WI38 (cell line): ENCODE results near the gene ARHGAP8.
A peak's percentile ranks its signal among the peaks of the same experiment; 100 is the strongest.

Source experiments
- H3K4me3 ChIP-seq: 2 replicates; pipeline ENCODE4 v1.5.1; 2011; ENCODE audit warnings: low read depth, mild to moderate bottlenecking, control low read depth, low read length
- CTCF ChIP-seq: IDR thresholded peaks from 2 replicates; pipeline ENCODE4 v1.5.1; 2012; ENCODE audit warnings: low read depth, mild to moderate bottlenecking, control low read depth, low read length

Gene ARHGAP8

GRCh38 chr22:44726439-44726838 is 25.9 kb upstream of the ARHGAP8 start:
- H3K4me3 ChIP-seq = no peak overlapping the region
- no peak for TF ChIP-seq CTCF

GRCh38 chr22:44727148-44727547 is 25.2 kb upstream of the ARHGAP8 start:
- TF ChIP-seq CTCF = no peak
- H3K4me3 ChIP-seq = no peak overlapping the region

- TF ChIP-seq CTCF = no peak
- no peak overlapping the region for H3K4me3 ChIP-seq
Observed at GRCh38 chr22:44727709-44728108, 24.7 kb upstream of the ARHGAP8 start.

GRCh38 chr22:44728761-44729324 is 23.5 kb upstream of the ARHGAP8 start:
- no peak for TF ChIP-seq CTCF
- no peak overlapping the region for H3K4me3 ChIP-seq

GRCh38 chr22:44729391-44730021 is 22.9 kb upstream of the ARHGAP8 start:
- H3K4me3 ChIP-seq = no peak overlapping the region
- peak; percentile 35; the same call in 1 of the 2 replicates for TF ChIP-seq CTCF

- H3K4me3 ChIP-seq = no peak overlapping the region
- no peak for TF ChIP-seq CTCF
Observed at GRCh38 chr22:44730022-44730393, 22.4 kb upstream of the ARHGAP8 start.

- no peak for TF ChIP-seq CTCF
- H3K4me3 ChIP-seq = no peak overlapping the region
Observed at GRCh38 chr22:44730490-44731356, 21.7 kb upstream of the ARHGAP8 start.
